Endometrial microvascular endothelial cells (primary cell): ENCODE data around the gene LSP1. TPM values are rescaled to one million over a fixed set of nuclear protein-coding genes. Genes with fewer than 3 reads are reported as not detected.
"Not testable (repeated sequence)": the region's sequence is repeated elsewhere in the genome, so short reads cannot be mapped to it uniquely, and the experiment has no call there.

Source experiments
- in situ Hi-C: cut with HindIII; loops from 2 replicates; pipeline ENCODE4 v1.10.0; 2017; ENCODE audit warnings: low sequenced_read_pairs, low pct_unique_long_range_greater_than_20kb; ENCODE audit errors: inconsistent ontology term
- total RNA-seq: library from RNA; depleted of rRNA; stranded (reverse); fragments of >200 nt; gene quantifications from one replicate; pipeline ENCODE4 v1.2.3, GENCODE V29; 2015; ENCODE audit errors: inconsistent ontology term

Gene LSP1
- total RNA-seq, 1 donor from 2014 or later, result not detected

GRCh38 chr11:1882265-1883238 is 29.7 kb downstream of the LSP1 start:
- in situ Hi-C loops, result no loop called here

- in situ Hi-C loops, result no loop called here
These were observed 30.7 kb downstream of the LSP1 start for GRCh38 chr11:1883346-1884302.

- in situ Hi-C loops, result no loop called here
These were observed 31.4 kb downstream of the LSP1 start for GRCh38 chr11:1884303-1884700.

- in situ Hi-C loops, result not testable (repeated sequence)
These were observed 33.7 kb downstream of the LSP1 start for GRCh38 chr11:1886551-1886950.

- in situ Hi-C loops, result no loop called here
These were observed 34.8 kb downstream of the LSP1 start for GRCh38 chr11:1887451-1888346.

GRCh38 chr11:1888347-1888753 is 35.5 kb downstream of the LSP1 start:
- in situ Hi-C loops, result no loop called here

- in situ Hi-C loops, result no loop called here
These were observed 35.9 kb downstream of the LSP1 start for GRCh38 chr11:1888811-1889210.

- in situ Hi-C loops, result no loop called here
These were observed 36.5 kb downstream of the LSP1 start for GRCh38 chr11:1889224-1889930.

GRCh38 chr11:1889941-1890855 is 37.3 kb downstream of the LSP1 start:
- in situ Hi-C loops, result no loop called here

GRCh38 chr11:1890856-1891830 is 38.3 kb downstream of the LSP1 start:
- in situ Hi-C loops, result no loop called here

GRCh38 chr11:1891831-1892115 is 38.9 kb downstream of the LSP1 start, which contains the start of gene PRR33:
Gene PRR33 (minus strand): TSS chr11:1891895. CDS start chr11:1890584, 1,311 bp downstream.
- in situ Hi-C loops, result no loop called here

GRCh38 chr11:1892116-1892515 is 39.2 kb downstream of the LSP1 start:
- in situ Hi-C loops, result no loop called here

- in situ Hi-C loops, result no loop called here
These were observed 39.7 kb downstream of the LSP1 start for GRCh38 chr11:1892558-1892957.

GRCh38 chr11:1893581-1894359 is 40.9 kb downstream of the LSP1 start:
- in situ Hi-C loops, result no loop called here

GRCh38 chr11:1894759-1895158 is 41.9 kb downstream of the LSP1 start:
- in situ Hi-C loops, result no loop called here
